Loucy (cell line): ENCODE measurements around the gene ADAM22.
A peak's percentile ranks its signal among the peaks of the same experiment; 100 is the strongest.

Source experiments
- CTCF ChIP-seq: fragments of 200-600 bp; sonication (generic); conservative IDR thresholded peaks from 2 replicates; pipeline ENCODE4 v1.5.1; 2014; ENCODE audit warnings: mild to moderate bottlenecking, antibody characterized with exemption, low read length
- EZH2phosphoT487 ChIP-seq: fragments of 200-600 bp; IDR thresholded peaks from 2 replicates; pipeline ENCODE4 v1.6.1; 2018; ENCODE audit warnings: antibody characterized with exemption, mild to moderate bottlenecking, moderate library complexity, borderline replicate concordance

GRCh38 chr7:88111140-88111743 is 177.2 kb downstream of the ADAM22 start:
- peak; percentile 70 for TF ChIP-seq CTCF
- TF ChIP-seq EZH2phosphoT487 = no peak
